NCI-H1048 (cell line): Measurements from ENCODE around the gene PGAP3.

Experiments
- DNase-seq: peaks from one replicate; lab custom pipeline; 2025; lab: John Stamatoyannopoulos, UW

The PGAP3 gene

GRCh38 chr17:39696731-39697130 lies 8.9 kb upstream of the PGAP3 start:
- DNase-seq: no peak

- no peak for DNase-seq
Measured at GRCh38 chr17:39695089-39695474, 7.2 kb upstream of the PGAP3 start.

- DNase-seq: no peak
Measured at GRCh38 chr17:39694593-39694992, 6.7 kb upstream of the PGAP3 start.

- DNase-seq: no peak
Measured at GRCh38 chr17:39688945-39689344, 1.1 kb upstream of the PGAP3 start.

- no peak for DNase-seq
Measured at GRCh38 chr17:39688475-39688835, 598 bp upstream of the PGAP3 start.

- no peak for DNase-seq
Measured at GRCh38 chr17:39687101-39687545, 734 bp downstream of the PGAP3 start.

- no peak for DNase-seq
Measured at GRCh38 chr17:39684369-39685192, 3.3 kb downstream of the PGAP3 start.

- DNase-seq: no peak
Measured at GRCh38 chr17:39683295-39683939, 4.4 kb downstream of the PGAP3 start.

- no peak for DNase-seq
Measured at GRCh38 chr17:39679521-39680192, 8.2 kb downstream of the PGAP3 start.

GRCh38 chr17:39678340-39679116 lies 9.3 kb downstream of the PGAP3 start:
- no peak for DNase-seq

GRCh38 chr17:39677542-39678339 lies 10.1 kb downstream of the PGAP3 start:
- DNase-seq: no peak

- DNase-seq: no peak
Measured at GRCh38 chr17:39677072-39677471, 10.8 kb downstream of the PGAP3 start.

- no peak for DNase-seq
Measured at GRCh38 chr17:39676198-39676819, 11.5 kb downstream of the PGAP3 start.

GRCh38 chr17:39675390-39676082 lies 12.3 kb downstream of the PGAP3 start:
- no peak for DNase-seq

GRCh38 chr17:39674702-39675389 lies 13.0 kb downstream of the PGAP3 start:
- no peak for DNase-seq

- DNase-seq: no peak
Measured at GRCh38 chr17:39674179-39674578, 13.7 kb downstream of the PGAP3 start.

GRCh38 chr17:39673335-39674081 lies 14.3 kb downstream of the PGAP3 start:
- DNase-seq: no peak

- DNase-seq: no peak
Measured at GRCh38 chr17:39672522-39673334, 15.1 kb downstream of the PGAP3 start.
